Activated CD4-positive, CD25-positive, alpha-beta regulatory T cell (primary cell): ENCODE data around the gene FAP.

Experiments used
- DNase-seq, 4 experiments: peaks; one replicate each; lab custom pipeline; 2025; lab: John Stamatoyannopoulos, UW

The FAP gene

DNA sequence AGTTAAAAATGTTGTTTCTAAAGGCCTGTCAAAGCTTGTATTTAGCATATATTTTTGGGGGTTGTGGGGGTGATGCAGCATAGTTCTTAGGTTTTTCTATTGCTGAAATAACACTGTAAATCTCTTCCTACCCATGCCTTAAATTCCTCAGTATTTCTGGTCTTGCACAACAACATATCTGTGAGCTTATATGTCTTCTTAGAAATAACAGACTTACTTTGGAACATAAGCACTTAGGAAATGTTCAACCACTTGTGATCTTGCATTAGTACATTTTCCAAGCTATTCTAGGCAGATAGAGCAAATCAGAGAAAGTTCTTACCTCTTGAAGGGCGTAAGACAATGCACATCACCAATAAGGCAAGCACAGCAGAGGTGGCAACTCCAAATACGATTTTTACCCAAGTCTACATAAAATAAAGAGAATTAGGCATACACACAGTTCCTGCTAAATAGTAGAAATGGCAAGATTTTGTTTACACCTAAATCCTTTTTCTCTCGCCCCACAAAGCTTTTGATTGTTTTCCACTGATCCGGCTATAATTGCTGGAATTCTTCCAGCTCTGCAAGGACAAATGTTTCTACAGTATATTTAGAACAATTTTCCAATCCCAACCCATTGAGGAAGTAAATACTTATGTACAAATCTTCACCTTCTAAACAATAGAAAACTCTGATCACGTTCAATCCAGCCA, 512 bp downstream of the FAP start:
- DNase-seq, result no peak

DNA sequence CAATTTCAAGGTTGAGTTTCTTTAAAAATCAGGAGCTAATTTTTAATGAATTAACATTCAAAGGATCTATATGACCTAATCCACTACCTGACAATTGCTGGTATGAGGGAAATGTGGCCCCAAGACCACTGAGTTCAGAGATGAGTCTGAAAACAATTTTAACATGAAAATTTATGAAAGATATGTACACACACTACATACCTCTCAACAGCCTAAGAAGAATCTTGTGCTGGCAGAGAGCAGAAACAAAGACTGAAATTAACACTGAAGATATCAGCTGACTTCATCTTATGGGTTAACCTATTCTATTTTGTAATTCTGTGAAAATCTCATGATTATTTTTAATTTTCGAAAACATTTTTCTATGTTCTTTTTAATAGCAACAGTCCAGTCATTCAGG, 1.7 kb downstream of the FAP start:
- DNase-seq, result no peak

DNA sequence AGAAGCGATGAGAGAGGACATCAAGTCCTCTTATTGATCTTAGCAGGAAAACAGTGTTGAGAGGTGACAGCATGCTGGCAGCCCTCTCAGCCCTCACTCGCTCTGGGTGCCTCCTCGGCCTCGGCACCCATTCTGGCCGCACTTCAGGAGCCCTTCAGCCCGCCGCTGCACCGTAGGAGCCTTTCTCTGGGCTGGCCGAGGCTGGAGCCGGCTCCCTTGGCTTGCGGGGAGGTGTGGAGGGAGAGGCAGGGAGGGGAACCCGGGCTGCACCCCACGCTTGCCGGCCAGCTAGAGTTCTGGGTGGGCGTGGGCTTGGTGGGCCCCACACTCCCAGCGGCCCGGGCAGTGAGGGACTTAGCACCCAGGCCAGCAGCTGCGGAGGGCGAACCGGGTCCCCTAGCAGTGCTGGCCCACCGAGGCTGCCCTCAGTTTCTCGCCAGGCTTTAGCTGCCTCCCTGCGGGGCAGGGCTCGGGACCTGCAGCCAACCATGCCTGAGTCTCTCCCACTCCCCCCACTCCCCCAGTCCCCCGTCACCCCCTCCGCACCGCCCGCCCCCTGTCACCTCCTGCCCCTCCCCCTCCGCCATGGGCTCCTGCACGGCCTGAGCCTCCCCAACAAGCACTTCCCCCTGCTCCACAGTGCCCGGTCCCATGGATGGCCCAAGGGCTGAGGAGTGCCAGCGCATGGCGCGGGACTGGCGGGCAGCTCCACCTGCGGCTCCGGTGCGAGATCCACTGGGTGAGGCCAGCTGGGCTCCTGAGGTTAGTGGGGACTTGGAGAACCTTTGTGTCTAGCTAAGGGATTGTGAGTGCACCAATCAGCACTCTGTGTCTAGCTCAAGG, 8.4 kb downstream of the FAP start:
- no peak for DNase-seq

- DNase-seq, result no peak
Measured at GRCh38 chr2:162233197-162233596, 10.0 kb downstream of the FAP start.

DNA sequence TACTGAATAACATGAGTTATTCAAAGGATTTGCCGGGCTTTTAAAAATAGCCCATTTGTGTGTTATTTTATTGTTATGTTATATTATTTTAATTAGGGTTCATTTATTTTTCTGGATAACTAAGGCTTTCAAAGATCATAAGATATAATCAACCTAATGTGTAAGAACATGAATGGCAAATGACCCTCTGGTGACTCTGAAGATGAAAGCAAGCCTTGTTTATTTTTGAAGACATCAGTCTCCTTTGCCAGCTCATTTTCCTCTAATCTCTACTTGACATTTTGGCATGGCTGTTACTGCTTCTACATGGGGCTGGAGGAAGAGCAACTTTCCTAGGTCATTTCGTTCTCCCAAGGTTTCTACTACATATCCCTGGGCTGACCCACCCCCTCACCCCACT, 10.6 kb downstream of the FAP start:
- no peak for DNase-seq

- no peak for DNase-seq
Measured at GRCh38 chr2:162232027-162232426, 11.2 kb downstream of the FAP start.

DNA sequence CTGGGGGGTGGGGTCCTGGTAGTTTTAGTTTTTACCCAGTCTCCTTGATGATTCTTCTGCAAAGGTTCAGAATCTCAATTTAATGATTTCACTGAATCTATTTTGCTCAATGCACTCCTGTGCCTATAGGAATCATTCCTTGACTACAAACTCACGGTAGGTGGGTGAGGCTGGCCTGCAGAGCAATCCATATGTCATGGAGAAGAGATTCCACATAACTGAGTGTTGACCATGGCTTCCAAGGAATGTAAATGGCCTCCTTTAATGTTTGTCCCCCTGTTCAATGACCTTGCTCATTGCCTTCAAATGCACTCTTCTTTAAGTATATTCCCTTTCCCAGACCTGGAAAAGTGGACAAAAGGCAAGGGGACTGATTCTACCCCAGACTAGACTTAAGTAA, 12.5 kb downstream of the FAP start:
- DNase-seq, result no peak

- no peak for DNase-seq
Measured at GRCh38 chr2:162226836-162227235, 16.4 kb downstream of the FAP start.

DNA sequence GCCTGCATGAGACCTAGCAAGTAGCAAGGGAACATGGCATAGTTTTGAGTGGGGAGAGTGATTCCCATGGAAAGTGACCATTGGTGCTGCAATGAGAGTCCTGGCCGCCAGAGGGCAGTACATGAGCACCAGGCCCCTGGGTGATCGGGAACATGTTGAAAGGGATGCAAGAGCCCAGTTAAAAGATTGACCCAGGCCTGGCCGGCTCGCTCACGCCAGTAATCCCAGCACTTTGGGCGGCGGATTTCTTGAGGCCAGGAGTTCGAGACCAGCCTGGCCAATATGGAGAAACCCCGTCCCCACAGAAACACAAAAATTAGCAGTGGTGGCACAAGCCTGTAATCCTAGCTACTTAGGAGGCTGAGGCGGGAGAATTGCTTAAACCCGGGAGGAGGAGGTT, 22.2 kb downstream of the FAP start:
- peak; percentile 5 to 36 (median 20) for DNase-seq

GRCh38 chr2:162220368-162220767, 22.9 kb downstream of the FAP start:
- no peak for DNase-seq

DNA sequence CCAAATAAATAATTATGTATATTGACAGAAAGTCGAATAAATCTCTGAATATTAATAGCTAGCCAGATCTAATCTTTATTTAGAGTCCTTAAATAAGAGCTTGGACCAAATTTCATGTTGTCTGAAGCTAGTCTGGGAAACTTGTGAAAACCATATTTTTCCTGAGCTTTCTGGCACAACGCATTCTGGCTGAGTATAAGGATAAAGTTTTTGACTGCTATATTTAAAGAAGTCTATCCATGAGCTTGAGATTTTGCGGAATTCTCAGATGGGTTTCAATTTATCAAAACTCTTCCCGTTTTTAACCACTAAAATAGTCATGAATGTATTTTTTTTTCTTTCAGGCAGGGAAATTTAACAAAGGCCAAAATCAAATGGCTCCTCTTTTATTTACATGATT, 23.8 kb downstream of the FAP start:
- DNase-seq, result no peak

- DNase-seq, result no peak
Measured at GRCh38 chr2:162217598-162217997, 25.6 kb downstream of the FAP start.

DNA sequence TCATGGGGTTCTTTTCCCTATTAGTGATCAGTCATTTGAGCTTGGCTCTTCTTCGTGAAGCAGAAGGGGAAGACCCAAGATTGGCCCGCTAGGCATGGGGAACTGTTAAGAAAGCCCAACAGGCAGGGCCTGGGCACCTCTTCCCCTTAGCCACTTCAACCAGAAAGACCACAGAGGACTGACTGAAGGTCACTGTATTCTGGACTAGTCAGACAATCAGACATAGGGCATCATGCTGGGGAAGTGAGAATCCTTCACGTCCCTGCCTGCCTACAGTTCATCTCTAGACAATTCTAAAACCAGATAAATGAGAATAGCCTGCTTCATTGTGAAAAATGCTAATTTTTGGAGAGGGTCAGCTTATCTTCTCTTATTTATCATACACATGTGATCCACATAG, 28.1 kb downstream of the FAP start:
- no peak for DNase-seq

- DNase-seq, result no peak
Measured at GRCh38 chr2:162212366-162212765, 30.9 kb downstream of the FAP start.

- no peak for DNase-seq
Measured at GRCh38 chr2:162211732-162212131, 31.5 kb downstream of the FAP start.

- DNase-seq, result no peak
Measured at GRCh38 chr2:162210385-162210784, 32.9 kb downstream of the FAP start.

DNA sequence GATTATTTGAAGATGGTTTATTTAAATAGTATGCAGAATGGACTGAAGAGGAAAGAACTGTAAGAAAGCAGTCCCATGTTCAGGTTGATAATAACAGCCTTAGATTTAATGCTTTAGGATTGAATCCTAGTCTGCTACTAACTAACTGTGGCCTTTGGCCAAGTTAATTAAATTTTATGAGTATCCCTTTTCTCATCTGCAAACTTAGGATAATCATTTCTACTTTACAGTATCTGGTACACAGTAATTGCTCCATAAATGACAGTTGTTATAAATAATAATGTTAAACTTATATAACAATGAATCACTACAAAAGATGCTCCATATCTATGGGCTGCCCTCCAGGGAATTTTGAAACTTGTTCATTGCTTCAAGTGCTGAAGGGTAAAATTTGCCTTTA, 41.0 kb downstream of the FAP start:
- DNase-seq, result no peak

DNA sequence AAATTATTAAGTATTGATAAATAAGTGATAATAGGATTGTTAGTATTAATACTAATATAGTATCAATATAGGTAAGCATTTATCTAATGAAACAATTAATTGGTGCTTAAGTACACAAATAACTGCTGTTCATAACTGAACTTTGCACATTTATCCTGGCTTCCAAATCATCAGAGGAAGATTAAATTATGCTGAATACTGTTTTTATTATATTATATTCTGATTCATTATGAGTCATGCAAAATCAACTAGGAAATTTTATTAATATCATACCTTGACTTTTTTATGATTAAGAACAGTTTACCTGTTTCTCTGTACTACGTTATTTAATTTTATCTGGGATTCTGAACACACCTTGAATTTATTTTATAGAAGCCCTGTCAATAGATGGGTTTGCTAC, 42.6 kb downstream of the FAP start:
- DNase-seq, result no peak

DNA sequence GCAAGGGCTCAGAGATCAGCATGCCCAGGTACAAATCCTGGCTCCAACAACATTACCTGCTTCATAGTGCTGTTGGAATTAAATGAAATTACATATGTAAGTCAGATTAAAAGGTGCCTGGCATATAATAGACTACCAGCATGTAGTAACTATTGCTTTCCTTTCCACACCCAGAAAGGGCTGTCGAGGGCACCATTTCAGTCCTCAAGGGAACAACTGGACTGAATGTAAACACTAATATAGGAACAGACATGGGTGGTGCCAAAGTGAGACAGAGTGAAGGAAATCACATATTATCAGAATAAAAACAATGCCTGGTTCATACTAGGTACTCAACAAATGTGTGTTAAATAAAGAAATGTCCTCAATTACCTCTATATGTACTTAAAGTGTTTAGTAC, 43.3 kb downstream of the FAP start:
- DNase-seq, result no peak

- no peak for DNase-seq
Measured at GRCh38 chr2:162198239-162198638, 45.0 kb downstream of the FAP start.

DNA sequence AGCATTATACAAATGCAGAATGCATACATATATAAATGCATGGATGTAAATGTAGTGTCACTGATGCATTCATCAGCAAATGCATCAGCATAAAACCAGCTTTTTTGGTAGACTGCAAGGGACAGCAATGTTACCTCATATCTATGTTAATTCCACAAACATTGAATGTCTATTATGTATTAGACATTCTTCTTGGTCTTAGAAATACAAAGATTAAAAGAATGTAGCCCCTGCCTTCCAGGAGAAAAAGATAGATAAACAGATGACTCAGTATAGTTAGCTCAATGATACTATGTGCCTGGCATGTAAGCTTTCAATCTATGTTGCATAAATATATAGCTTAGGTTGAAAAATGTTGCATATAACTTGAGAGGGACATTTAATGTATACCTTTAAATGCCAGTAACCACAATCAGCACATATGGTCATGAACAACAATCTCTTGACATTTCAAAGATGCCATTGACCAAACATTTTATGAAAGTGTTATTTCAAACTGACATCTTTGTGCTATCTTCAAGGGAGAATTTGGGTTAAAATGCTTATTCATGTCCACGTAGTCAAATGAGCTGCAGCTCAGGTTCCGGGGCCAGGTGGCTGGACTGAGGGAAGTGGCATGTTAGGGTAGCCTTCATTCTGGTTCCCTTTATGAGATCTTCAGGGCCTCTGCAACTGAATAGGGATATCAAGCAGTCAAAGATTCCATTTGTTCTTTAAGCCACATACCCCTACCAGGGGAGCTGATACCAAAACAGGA, 46.0 kb downstream of the FAP start:
- no peak for DNase-seq

- no peak for DNase-seq
Measured at GRCh38 chr2:162196638-162197037, 46.6 kb downstream of the FAP start.

DNA sequence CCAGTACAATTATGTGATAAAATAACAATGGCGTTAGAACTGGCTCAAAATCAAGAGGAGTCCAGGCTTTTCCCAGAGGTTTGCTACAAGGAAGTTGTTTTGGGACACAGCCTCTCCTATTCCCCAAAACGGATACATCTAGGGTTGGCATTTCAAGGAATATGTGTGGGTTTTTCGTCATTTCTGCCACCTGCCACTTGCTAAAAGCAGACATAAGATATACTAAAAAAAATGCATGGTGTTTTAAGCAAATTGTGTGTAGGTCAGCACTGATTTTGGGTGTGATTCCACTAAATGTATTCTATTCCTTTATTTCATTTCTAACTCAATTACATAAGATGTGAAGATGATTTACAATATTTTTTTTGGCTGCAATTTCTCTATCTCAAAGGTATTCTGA, 54.8 kb downstream of the FAP start:
- no peak for DNase-seq
